IPS-20b (cell line): ENCODE data around the gene COPE.
"Not testable (repeated sequence)": the region's sequence is repeated elsewhere in the genome, so short reads cannot be mapped to it uniquely, and the experiment has no call there.

Source experiments
- H3K27ac ChIP-seq: one replicate; pipeline ENCODE4 v1.5.1; 2013; ENCODE audit warnings: low read length
- H3K27me3 ChIP-seq: 2 replicates; pipeline ENCODE4 v1.6.1; 2013; ENCODE audit warnings: mild to moderate bottlenecking, low read length, inconsistent platforms; ENCODE audit not compliant: insufficient read depth
- H3K36me3 ChIP-seq: 2 replicates; pipeline ENCODE4 v1.6.1; 2013; ENCODE audit warnings: low read depth, mild to moderate bottlenecking, inconsistent platforms, low read length, moderate library complexity; ENCODE audit not compliant: insufficient read depth
- H3K4me1 ChIP-seq: 2 replicates; pipeline ENCODE4 v1.6.1; 2013; ENCODE audit warnings: mild to moderate bottlenecking, control low read depth, inconsistent platforms, low read length, moderate library complexity; ENCODE audit not compliant: insufficient read depth
- H3K4me3 ChIP-seq: 2 replicates; pipeline ENCODE4 v1.5.1; 2013; ENCODE audit warnings: mild to moderate bottlenecking, low read length, inconsistent platforms
- H3K9ac ChIP-seq: 2 replicates; pipeline ENCODE4 v1.6.1; 2013; ENCODE audit warnings: low read depth, mild to moderate bottlenecking, inconsistent platforms, low read length, moderate library complexity
- H3K9me3 ChIP-seq: 2 replicates; pipeline ENCODE4 v1.6.1; 2013; ENCODE audit warnings: mild to moderate bottlenecking, low read depth, low read length, inconsistent platforms; ENCODE audit not compliant: insufficient read depth

COPE gene

DNA sequence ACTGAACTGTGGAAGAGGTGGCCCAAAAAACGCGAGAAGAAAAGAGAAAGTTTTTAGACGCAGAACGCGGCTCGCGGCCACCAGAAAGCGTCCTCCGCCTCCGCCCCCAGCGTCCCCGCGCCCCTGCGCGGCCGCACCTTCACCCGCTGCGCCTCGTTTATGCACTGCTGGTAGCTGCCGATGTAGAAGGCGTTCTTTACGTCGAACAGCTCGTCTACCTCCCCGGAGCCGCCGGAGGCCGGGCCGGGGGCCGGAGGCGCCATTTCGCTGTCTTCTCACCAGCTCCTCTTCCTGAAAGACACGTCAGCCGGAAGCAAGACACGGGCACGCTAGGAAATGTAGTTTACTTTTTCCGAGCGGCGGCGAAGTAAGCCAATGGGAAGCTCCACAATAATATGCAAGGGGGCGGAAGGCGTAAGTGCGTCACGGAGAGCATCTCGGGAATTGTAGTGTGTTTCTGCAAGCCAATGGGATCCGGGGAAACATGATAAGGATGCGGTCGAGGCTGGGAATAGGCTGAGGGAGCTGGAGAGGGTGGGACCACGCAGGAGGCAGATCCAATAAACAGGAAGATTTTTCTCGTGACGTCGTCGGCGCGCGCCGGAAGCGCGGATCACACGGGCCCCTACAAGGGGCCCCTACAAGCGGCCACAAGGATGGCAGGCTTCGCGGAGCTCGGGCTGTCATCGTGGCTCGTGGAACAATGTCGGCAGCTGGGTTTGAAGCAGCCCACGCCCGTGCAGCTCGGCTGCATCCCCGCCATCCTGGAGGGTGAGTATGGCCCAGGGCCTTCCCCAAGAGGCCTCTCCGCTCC is at the start of gene COPE, which contains the start of gene DDX49:
COPE (minus strand) TSS at position 302 of the 814 bp plus-strand sequence; CDS start at position 263, 39 bp downstream.
DDX49 (plus strand) TSS at position 630 of the 814 bp plus-strand sequence; CDS start at position 657, 27 bp downstream.
- peaks cover 4% of the 10 kb centered on the region for H3K4me1 ChIP-seq
- H3K36me3 ChIP-seq, result peaks cover 24% of the 10 kb centered on the region
- H3K9ac ChIP-seq, result peak within 1 kb of the TSS; percentile 88

GRCh38 chr19:18967358-18968146 is 48.4 kb upstream of the COPE start:
- Histone ChIP-seq H3K9me3 (no peaks in the 10 kb centered on the region), H3K36me3 (no peaks in the 10 kb centered on the region), H3K9ac (no peak overlapping the region), H3K4me3 (no peak overlapping the region), H3K4me1 (peaks cover 5% of the 10 kb centered on the region; the same call in 1 of the 2 replicates), H3K27ac (no peak overlapping the region), H3K27me3 (peaks cover under 1% of the 10 kb centered on the region; the same call in 1 of the 2 replicates)

More for the DNA sequence above, at the start of gene COPE, which contains the start of gene DDX49:
- Histone ChIP-seq H3K27ac (peak within 1 kb of the TSS; percentile 62), H3K9me3 (no peaks in the 10 kb centered on the region), H3K4me3 (peak within 1 kb of the TSS; percentile 97), H3K27me3 (no peaks in the 10 kb centered on the region)

DNA sequence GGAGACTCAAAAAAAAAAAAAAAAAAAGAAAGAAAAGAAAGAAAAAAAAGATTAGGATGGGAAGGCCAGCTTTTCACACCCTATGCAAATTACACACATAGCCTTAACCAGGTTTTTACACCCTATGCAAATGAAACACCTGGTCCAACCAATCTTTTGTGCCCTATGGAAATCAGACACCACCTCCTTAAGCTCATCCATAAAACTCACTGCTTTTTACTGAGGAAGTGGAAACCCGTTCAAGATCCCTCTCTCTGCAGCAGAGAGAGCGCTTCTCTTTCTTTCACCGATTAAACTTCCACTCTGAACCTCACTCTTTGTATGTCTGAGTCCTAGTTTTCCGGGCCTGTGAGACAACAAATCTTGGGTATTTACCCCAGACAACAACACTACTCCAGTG is 47.1 kb upstream of the COPE start:
- H3K9ac ChIP-seq, result no peak overlapping the region; the same call in 1 of the 2 replicates
- no peak overlapping the region for H3K27ac ChIP-seq

DNA sequence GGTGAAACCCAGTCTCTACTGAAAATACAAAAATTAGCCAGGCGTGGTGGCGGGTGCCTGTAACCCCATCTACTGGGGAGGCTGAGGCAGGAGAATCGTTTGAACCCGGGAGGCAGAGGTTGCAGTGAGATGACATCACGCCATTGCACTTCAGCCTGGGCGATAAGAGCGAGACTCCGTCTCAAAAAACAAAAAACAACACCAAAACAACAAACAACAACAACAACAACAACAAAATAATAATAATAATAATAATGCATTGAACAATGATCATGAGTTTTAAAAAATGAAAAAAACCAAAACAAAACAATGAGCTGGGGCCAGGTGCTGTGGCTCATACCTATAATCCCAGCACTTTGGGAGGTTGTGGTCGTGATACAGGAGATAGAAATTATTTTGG is 44.9 kb upstream of the COPE start:
- Histone ChIP-seq H3K9ac (no peak overlapping the region), H3K4me3 (no peak overlapping the region), H3K9me3 (no peaks in the 10 kb centered on the region), H3K27ac (no peak overlapping the region), H3K4me1 (peaks cover 5% of the 10 kb centered on the region; the same call in 1 of the 2 replicates), H3K27me3 (peaks cover 6% of the 10 kb centered on the region), H3K36me3 (no peaks in the 10 kb centered on the region)

More for the DNA sequence above, 47.1 kb upstream of the COPE start:
- Histone ChIP-seq H3K27me3 (peaks cover 6% of the 10 kb centered on the region), H3K9me3 (no peaks in the 10 kb centered on the region), H3K36me3 (no peaks in the 10 kb centered on the region), H3K4me1 (peaks cover 5% of the 10 kb centered on the region; the same call in 1 of the 2 replicates), H3K4me3 (no peak overlapping the region)

DNA sequence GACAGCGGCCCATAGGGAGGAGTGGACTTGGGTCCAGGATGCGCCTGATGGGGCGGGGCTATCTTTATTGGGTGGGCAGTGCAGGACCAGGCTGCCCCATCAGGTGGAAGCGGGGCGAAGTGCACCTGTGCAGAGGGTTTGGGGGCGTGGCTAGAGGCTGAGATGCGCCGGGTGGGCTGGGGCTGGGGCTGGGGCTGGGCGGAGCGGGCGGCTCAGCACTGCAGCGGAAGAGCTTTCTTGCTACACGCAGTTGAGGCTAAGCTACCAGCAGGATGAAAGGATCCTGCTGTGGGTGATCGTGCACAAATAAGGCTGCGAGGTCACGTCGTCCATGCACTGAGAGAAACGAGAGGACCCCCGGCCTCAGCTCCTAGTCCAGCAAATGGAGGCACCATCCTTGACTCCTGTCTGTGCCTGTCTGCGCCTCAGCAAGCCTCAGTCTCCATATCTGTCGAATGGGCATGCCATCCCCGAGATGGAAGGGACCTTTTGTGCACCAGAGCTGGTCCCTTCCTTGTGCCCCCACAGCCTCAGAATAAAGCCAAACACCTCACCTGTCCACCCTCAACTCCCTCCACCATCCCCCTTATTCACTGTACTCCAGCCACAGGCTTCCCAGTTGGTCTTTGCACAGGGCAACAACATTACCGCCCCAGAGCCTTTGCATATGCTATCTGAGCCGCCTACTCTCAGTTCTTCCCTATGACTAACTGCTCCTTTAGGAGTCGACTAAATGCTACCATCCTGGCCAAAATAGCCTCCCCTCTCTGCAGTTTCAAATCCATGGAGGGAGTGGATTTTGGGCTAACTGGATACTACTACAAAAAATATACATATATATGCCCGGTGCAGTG is 42.8 kb upstream of the COPE start:
- H3K9ac ChIP-seq, result no peak overlapping the region
- H3K27me3 ChIP-seq, result peaks cover 6% of the 10 kb centered on the region
- H3K36me3 ChIP-seq, result no peaks in the 10 kb centered on the region
- H3K4me1 ChIP-seq, result peaks cover 5% of the 10 kb centered on the region; the same call in 1 of the 2 replicates
- H3K9me3 ChIP-seq, result no peaks in the 10 kb centered on the region
- H3K4me3 ChIP-seq, result peak overlapping the region; percentile 50; the same call in 1 of the 2 replicates
- H3K27ac ChIP-seq, result no peak overlapping the region

DNA sequence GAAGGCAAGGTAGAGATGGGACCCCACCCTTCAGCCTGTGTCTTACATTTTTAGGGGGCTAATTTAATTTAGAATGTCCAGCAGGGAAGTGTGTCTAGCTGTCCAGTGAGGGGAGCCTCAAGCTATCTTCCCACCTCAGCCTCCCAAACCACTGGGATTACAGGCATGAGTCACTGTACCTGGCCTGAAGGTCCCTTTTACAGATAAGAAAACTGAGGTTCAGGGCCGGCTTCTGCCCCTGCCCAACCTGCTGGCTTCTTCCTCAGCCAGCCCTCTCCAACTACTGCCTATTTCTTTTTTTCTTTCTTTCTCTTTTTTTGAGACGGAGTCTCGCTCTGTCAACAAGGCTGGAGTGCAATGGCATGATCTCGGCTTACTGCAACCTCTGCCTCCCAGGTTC is 41.2 kb upstream of the COPE start:
- Histone ChIP-seq H3K4me3 (no peak overlapping the region), H3K9me3 (no peaks in the 10 kb centered on the region), H3K27ac (no peak overlapping the region), H3K4me1 (no peaks in the 10 kb centered on the region), H3K36me3 (no peaks in the 10 kb centered on the region), H3K9ac (no peak overlapping the region), H3K27me3 (peaks cover 6% of the 10 kb centered on the region)

- no peaks in the 10 kb centered on the region for H3K27me3 ChIP-seq
- H3K4me3 ChIP-seq, result no peak overlapping the region
- no peaks in the 10 kb centered on the region for H3K9me3 ChIP-seq
- no peak overlapping the region for H3K9ac ChIP-seq
- H3K4me1 ChIP-seq, result no peaks in the 10 kb centered on the region
- H3K27ac ChIP-seq, result no peak overlapping the region
- no peaks in the 10 kb centered on the region for H3K36me3 ChIP-seq
Observed at GRCh38 chr19:18955042-18955441, 35.9 kb upstream of the COPE start.

DNA sequence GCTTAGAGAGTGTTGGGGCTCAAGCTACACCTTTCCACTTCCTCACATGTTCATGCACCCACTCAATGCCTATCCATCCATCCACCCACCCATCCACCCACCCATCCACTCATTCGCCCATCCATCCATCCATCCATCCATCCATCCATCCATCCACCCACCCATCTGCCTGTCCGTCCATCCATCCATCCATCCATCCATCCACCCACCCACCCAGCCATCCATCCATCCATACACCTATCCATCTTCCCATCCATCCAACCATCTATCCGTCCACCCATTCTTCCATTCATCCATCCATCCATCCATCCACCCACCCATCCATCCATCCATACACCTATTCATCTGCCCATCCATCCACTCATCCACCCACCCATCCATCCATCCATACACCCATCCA is 34.9 kb upstream of the COPE start:
- Histone ChIP-seq H3K9ac (no peak overlapping the region), H3K27ac (no peak overlapping the region), H3K4me3 (no peak overlapping the region), H3K9me3 (no peaks in the 10 kb centered on the region), H3K27me3 (no peaks in the 10 kb centered on the region), H3K4me1 (no peaks in the 10 kb centered on the region), H3K36me3 (no peaks in the 10 kb centered on the region)

DNA sequence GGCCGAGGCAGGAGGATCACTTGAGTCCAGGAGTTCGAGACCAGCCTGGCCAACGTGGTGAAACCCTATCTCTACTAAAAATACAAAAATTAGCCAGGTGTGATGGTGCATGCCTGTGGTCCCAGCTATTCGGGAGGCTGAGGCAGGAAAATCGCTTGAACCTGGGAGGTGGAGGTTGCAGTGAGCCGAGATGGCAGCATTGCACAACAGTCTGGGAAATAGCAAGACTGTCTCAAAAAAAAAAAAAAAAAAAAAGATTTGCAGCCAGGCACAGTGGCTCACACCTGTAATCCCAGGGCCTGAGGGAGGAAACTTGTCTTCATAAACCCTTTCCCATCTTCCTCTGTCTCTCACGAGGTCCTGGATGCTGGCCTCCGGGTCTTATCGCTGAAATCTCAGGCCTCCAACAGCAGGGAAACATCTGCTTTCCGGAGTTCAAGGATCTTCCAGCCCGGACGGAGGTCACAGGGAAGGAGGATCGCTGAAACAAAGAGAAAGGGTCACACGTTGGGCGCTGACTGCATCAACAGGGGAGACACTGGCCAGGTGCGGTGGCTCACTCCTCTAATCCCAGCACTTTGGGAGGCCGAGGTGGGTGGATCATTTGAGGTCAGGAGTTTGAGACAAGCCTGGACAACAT is 33.3 kb upstream of the COPE start:
- not testable (repeated sequence) for H3K4me3 ChIP-seq, H3K27me3 ChIP-seq, H3K27ac ChIP-seq, H3K36me3 ChIP-seq, H3K9me3 ChIP-seq, H3K9ac ChIP-seq, H3K4me1 ChIP-seq

- Histone ChIP-seq H3K9me3 (no peaks in the 10 kb centered on the region), H3K27me3 (no peaks in the 10 kb centered on the region), H3K4me1 (no peaks in the 10 kb centered on the region), H3K4me3 (no peak overlapping the region), H3K36me3 (no peaks in the 10 kb centered on the region), H3K27ac (no peak overlapping the region), H3K9ac (no peak overlapping the region)
Observed at GRCh38 chr19:18951721-18952281, 32.6 kb upstream of the COPE start.
